NT2/D1 (cell line): ENCODE data around the gene ZNF528.

Experiments
- SUZ12 ChIP-seq: IDR thresholded peaks from 2 replicates; pipeline ENCODE4 v1.6.1; 2011; ENCODE audit not compliant: insufficient read length, insufficient read depth; ENCODE audit errors: extremely low read depth
- YY1 ChIP-seq: IDR thresholded peaks from 2 replicates; pipeline ENCODE4 v1.6.1; 2011; ENCODE audit not compliant: insufficient read length, insufficient read depth
- ZNF274 ChIP-seq: IDR thresholded peaks from 2 replicates; pipeline ENCODE4 v1.6.1; 2011; ENCODE audit warnings: mild to moderate bottlenecking, low read depth, low read length

GRCh38 chr19:52410276-52410675 lies 12.6 kb downstream of the ZNF528 start:
- TF ChIP-seq ZNF274 (no peak), SUZ12 (no peak), YY1 (no peak)
